ENCODE results near the gene C17orf100. TPM values are rescaled to one million over a fixed set of nuclear protein-coding genes. Genes with fewer than 3 reads are reported as not detected.

C17orf100 gene
- total RNA-seq, 2 donors from 2014 or later: not detected

- no peak for DNase-seq (ENCODE audit: low spot score)
- Histone ChIP-seq H3K4me1 (ENCODE audit: control insufficient read depth in 1 of 2, low read depth in 2 of 2) (no peaks in the 10 kb centered on the region), H3K36me3 (no peaks in the 10 kb centered on the region), H3K27me3 (replicated peaks; ENCODE audit: insufficient read depth) (no peaks in the 10 kb centered on the region), H3K9me3 (no peaks in the 10 kb centered on the region), H3K4me3 (no peak overlapping the region), H3K27ac (no peak overlapping the region)
- no peak for ATAC-seq (ENCODE audit: insufficient number of reproducible peaks, low FRiP score, low read depth)
- TF ChIP-seq CTCF (IDR thresholded peaks at IDR 0.05): no peak
Observed at GRCh38 chr17:6695565-6695964, 44.0 kb downstream of the C17orf100 start.

- TF ChIP-seq CTCF (IDR thresholded peaks at IDR 0.05): no peak
- Histone ChIP-seq H3K36me3 (no peaks in the 10 kb centered on the region), H3K27ac (no peak overlapping the region), H3K9me3 (no peaks in the 10 kb centered on the region), H3K4me3 (no peak overlapping the region), H3K27me3 (replicated peaks; ENCODE audit: insufficient read depth) (no peaks in the 10 kb centered on the region), H3K4me1 (ENCODE audit: control insufficient read depth in 1 of 2, low read depth in 2 of 2) (no peaks in the 10 kb centered on the region)
- no peak for DNase-seq (ENCODE audit: low spot score)
- no peak for ATAC-seq (ENCODE audit: insufficient number of reproducible peaks, low FRiP score, low read depth)
Observed at GRCh38 chr17:6696906-6697305, 45.3 kb downstream of the C17orf100 start.

GRCh38 chr17:6698004-6698403 lies 46.4 kb downstream of the C17orf100 start:
- no peak overlapping the region for H3K27ac ChIP-seq
- no peaks in the 10 kb centered on the region for H3K36me3 ChIP-seq
- no peaks in the 10 kb centered on the region for H3K27me3 ChIP-seq (replicated peaks; ENCODE audit: insufficient read depth)
- no peaks in the 10 kb centered on the region for H3K4me1 ChIP-seq (ENCODE audit: control insufficient read depth in 1 of 2, low read depth in 2 of 2)
- ATAC-seq (ENCODE audit: insufficient number of reproducible peaks, low FRiP score, low read depth) (no peak), DNase-seq (ENCODE audit: low spot score) (no peak)
- H3K4me3 ChIP-seq: no peak overlapping the region
- no peaks in the 10 kb centered on the region for H3K9me3 ChIP-seq
- no peak for TF ChIP-seq CTCF (IDR thresholded peaks at IDR 0.05)

GRCh38 chr17:6699997-6700947 lies 48.7 kb downstream of the C17orf100 start:
- TF ChIP-seq CTCF (IDR thresholded peaks at IDR 0.05): no peak
- DNase-seq (ENCODE audit: low spot score): no peak
- Histone ChIP-seq H3K4me3 (no peak overlapping the region), H3K36me3 (no peaks in the 10 kb centered on the region), H3K27me3 (replicated peaks; ENCODE audit: insufficient read depth) (no peaks in the 10 kb centered on the region), H3K4me1 (ENCODE audit: control insufficient read depth in 1 of 2, low read depth in 2 of 2) (no peaks in the 10 kb centered on the region), H3K9me3 (no peaks in the 10 kb centered on the region), H3K27ac (no peak overlapping the region)
- no peak for ATAC-seq (ENCODE audit: insufficient number of reproducible peaks, low FRiP score, low read depth)

- Histone ChIP-seq H3K9me3 (no peaks in the 10 kb centered on the region), H3K27ac (no peak overlapping the region), H3K4me3 (no peak overlapping the region), H3K4me1 (ENCODE audit: control insufficient read depth in 1 of 2, low read depth in 2 of 2) (no peaks in the 10 kb centered on the region), H3K27me3 (replicated peaks; ENCODE audit: insufficient read depth) (no peaks in the 10 kb centered on the region), H3K36me3 (no peaks in the 10 kb centered on the region)
- ATAC-seq (ENCODE audit: insufficient number of reproducible peaks, low FRiP score, low read depth): no peak
- TF ChIP-seq CTCF (IDR thresholded peaks at IDR 0.05): no peak
- no peak for DNase-seq (ENCODE audit: low spot score)
Observed at GRCh38 chr17:6700948-6701307, 49.4 kb downstream of the C17orf100 start.

All from thoracic aorta (tissue), 2 donors.